AG04449 (cell line): ENCODE data around the gene EEF1G.
A peak's percentile ranks its signal among the peaks of the same experiment; 100 is the strongest.
"Not testable (repeated sequence)": the region's sequence is repeated elsewhere in the genome, so short reads cannot be mapped to it uniquely, and the experiment has no call there.

Experiments
- CTCF ChIA-PET: fragments of 350-600 bp; formaldehyde crosslinking; extraction: SDS; loops from one replicate; lab custom pipeline; 2021; ENCODE audit warnings: antibody characterized with exemption; lab: Yijun Ruan, JAX
- POLR2A ChIA-PET: fragments of 400-600, 350-600 bp; formaldehyde crosslinking; extraction: SDS; loops from one replicate; lab custom pipeline; 2020; ENCODE audit warnings: antibody characterized with exemption, inconsistent platforms; lab: Yijun Ruan, JAX
- DNase-seq: peaks from one replicate; pipeline ENCODE4 v3.0.0-alpha.2; 2010; ENCODE audit warnings: low read depth, low spot score
- H3K4me3 ChIP-seq: 2 replicates; pipeline ENCODE4 v1.5.1; 2011; ENCODE audit warnings: low read depth, mild to moderate bottlenecking, control low read depth, low read length
- TF ChIP-seq, protein P1 (sequence below): IDR thresholded peaks from one replicate; pipeline ENCODE4 v1.5.1; 2011; ENCODE audit warnings: mild to moderate bottlenecking, moderate library complexity, low read length, control low read depth, inconsistent platforms; ENCODE audit not compliant: insufficient read depth; ENCODE audit errors: missing control alignments

The EEF1G gene

DNA sequence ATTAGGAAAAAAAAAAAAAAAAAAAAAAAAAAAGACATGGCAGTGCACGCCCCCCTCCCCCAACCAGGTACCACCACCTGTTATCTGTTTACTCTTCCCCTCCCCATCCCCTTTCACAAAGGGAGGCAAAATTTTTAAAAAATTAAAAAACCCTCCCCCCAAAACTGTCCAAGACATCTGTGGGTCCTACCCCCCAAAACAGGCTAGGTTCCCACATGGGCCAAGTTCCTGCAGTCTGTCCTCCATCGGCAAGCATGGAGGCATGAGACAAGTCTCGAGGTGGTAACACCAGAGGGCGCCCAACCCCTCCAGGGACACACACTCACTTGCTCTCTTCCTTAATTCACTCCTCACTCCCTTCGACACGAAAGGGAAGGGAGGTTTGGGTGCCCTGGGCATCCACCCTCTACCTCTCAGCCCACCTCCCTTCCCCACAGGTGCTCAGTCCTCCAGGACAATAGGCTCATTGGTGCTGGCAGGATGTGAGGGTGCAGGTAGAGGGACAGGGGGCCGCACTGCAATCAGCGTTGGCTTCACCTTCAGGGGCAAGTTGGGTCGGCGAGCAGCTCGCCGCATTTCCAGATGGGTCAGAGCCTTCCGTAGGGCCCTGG lies 19.8 kb upstream of the EEF1G start:
- H3K4me3 ChIP-seq: no peak overlapping the region
- DNase-seq: no peak
- ChIA-PET POLR2A (interaction anchor here (1.2 to 3.1 kb wide), 2 partner anchors 19 to 29 kb away, joined by 5 to 65 read pairs; partner anchors contain the start of genes B3GAT3 and EEF1G), CTCF (interaction anchor here (0.7 to 6.8 kb wide), 16 partner anchors 8 to 198 kb away, joined by 3 to 95 read pairs (median 4); partner anchors contain the start of genes B3GAT3, EEF1G, EML3 and MTA2)
- TF ChIP-seq, protein P1, sequence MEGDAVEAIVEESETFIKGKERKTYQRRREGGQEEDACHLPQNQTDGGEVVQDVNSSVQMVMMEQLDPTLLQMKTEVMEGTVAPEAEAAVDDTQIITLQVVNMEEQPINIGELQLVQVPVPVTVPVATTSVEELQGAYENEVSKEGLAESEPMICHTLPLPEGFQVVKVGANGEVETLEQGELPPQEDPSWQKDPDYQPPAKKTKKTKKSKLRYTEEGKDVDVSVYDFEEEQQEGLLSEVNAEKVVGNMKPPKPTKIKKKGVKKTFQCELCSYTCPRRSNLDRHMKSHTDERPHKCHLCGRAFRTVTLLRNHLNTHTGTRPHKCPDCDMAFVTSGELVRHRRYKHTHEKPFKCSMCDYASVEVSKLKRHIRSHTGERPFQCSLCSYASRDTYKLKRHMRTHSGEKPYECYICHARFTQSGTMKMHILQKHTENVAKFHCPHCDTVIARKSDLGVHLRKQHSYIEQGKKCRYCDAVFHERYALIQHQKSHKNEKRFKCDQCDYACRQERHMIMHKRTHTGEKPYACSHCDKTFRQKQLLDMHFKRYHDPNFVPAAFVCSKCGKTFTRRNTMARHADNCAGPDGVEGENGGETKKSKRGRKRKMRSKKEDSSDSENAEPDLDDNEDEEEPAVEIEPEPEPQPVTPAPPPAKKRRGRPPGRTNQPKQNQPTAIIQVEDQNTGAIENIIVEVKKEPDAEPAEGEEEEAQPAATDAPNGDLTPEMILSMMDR: peak; percentile 82

DNA sequence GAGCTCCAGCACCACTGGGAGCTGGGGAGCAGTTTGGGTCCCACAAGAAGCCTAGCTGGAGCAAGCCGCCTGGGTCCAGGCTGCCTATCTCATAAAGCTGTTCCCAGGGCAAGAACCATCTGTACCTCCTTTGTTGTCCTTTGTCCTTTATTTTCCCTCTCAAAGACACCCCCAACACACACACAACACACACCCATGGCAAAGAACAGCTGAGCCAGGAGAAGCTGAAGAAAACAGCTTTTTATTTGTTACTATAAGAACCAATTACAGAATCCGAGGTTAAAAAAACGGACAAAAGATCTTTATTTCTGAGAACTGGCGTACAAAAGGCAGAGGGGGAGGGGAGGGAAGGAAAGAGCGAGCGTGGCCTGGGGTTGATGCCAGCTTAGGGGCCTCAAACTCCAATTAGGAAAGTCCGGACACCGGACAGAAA lies 19.3 kb upstream of the EEF1G start:
- TF ChIP-seq, protein P1: no peak
- no peak for DNase-seq
- ChIA-PET CTCF (interaction anchor here (1.0 to 6.8 kb wide), 13 partner anchors 9 to 197 kb away, joined by 3 to 95 read pairs (median 7); partner anchors contain the start of genes B3GAT3, EEF1G, EML3 and MTA2), POLR2A (interaction anchor here (1.2 to 3.1 kb wide), 5 partner anchors 8 to 73 kb away, joined by 5 to 65 read pairs (median 33); partner anchors contain the start of genes B3GAT3, C11orf98, CSKMT and EEF1G)
- no peak overlapping the region for H3K4me3 ChIP-seq

DNA sequence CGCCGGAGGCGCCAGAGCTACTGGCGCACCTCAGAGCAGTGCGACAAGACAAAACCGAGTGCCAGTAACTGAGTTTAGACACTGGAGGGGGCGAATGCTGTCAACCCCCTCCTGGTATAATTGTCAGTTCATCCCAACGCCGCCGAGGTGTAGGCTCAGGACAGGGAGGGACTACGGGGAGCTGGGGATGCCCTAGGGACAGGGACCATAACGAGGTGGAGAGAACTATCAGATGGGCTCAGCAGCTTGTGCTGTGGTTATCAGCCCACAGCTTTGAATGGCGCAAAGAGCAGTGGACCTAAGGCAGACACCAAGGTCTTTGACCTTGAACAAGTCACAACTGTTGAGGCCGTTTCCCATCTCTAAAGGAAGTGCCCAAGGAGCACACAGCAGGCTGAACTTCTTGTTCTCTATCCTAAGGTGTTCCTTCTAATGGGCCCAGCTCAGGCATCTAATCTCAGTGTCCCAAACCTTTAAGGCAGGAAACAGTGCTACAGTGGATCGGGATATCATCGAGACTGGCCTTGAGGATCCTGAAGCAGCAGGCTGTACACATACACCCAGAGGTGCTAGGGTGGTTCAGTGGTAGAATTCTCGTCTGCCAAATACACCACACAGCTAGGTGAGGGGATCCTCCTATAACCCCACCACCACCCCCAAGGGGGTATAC lies 18.6 kb upstream of the EEF1G start:
- CTCF ChIA-PET: interaction anchor here (0.7 to 6.8 kb wide), 25 partner anchors 9 to 271 kb away, joined by 3 to 95 read pairs (median 4); partner anchors contain the start of genes B3GAT3, C11orf98, CSKMT and EEF1G
- POLR2A ChIA-PET: interaction anchor here (0.6 to 3.1 kb wide), 30 partner anchors 9 to 280 kb away, joined by 3 to 65 read pairs (median 6); partner anchors contain the start of genes AHNAK, B3GAT3, C11orf98 and CSKMT

DNA sequence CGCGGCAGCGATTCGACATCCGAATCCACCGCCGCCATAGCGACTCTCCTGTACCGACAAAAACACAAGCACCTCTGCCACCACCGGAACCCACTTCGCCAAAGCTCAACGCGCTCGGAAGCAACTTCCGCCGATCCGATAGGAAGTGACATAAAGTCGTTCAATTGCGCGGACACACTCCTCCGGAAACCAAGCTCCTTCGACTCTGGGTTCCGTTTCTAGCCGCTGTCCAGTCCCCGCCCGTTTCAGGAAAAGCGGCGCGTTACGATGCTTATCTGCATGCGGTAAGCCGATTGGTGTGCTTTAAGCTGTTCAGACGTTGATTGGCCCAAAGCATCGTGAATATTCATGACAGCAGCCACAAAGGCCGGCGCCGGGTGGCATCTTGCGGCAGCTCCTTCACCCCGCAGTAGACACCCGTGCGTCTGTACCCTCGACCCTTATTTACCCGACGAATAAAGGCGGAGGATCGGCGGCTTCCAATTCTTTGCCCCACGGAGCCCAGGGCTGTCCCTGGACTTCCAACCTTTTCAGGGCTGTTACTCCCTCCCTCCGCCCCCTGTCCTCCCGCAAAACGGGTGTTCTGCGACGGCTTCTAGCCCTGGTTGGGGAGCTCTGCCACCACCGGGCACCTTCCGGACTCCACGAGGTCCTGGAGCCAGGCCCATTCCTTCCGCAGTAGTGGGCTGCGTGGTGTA lies 17.9 kb upstream of the EEF1G start, which contains the start of gene TUT1:
TUT1 (minus strand) TSS at position 76 of the 698 bp plus-strand sequence; CDS start at position 38, 38 bp downstream.
- TF ChIP-seq, protein P1: no peak

More for the DNA sequence above, 18.6 kb upstream of the EEF1G start:
- no peak for DNase-seq
- TF ChIP-seq, protein P1: no peak
- peak overlapping the region; percentile 66 for H3K4me3 ChIP-seq

DNA sequence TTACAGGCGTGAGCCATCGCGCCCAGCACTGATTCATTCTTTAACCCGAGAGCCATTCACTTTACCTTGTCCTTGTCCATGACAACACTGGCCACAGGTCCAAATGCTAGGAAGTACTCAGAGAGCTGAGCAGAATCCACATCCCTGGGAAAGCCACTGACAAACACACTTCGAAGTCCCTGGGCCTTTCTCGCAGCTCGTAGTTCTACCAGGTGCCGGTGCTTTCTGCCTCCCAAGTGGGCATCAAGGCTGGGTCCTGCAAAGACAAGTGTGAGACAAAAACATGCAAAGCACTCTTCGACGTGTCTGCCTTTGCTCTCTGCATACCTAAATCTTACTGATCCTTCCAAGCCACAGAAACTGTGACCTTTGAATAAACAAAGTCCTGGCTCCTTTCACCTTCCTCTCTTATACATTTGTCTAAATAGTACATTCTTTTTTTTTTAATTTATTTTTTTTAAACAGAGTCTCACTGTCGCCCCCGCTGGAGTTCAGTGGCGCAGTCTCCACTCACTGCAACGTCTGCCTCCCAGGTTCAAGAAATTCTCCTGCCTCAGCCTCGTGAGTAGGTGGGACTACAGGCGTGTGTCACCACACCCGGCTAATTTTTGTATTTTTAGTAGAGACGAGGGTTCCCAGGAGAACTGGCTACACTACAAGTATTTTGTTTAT lies 15.4 kb upstream of the EEF1G start:
- TF ChIP-seq, protein P1: peak; percentile 16
- ChIA-PET POLR2A (interaction anchor here (0.6 kb wide), 1 partner anchor 109 kb away, joined by 3 read pairs; no protein-coding TSS in a partner anchor), CTCF (interaction anchor here (1.1 to 2.5 kb wide), 4 partner anchors 15 to 164 kb away, joined by 4 to 9 read pairs (median 5); partner anchors contain the start of genes B3GAT3 and EEF1G)
- H3K4me3 ChIP-seq: no peak overlapping the region
- no peak for DNase-seq

More for the DNA sequence above, 17.9 kb upstream of the EEF1G start, which contains the start of gene TUT1:
- H3K4me3 ChIP-seq: peak within 1 kb of the TSS; percentile 77
- POLR2A ChIA-PET: interaction anchor here (0.6 to 3.1 kb wide), 38 partner anchors 9 to 290 kb away, joined by 3 to 65 read pairs (median 5); partner anchors contain the start of genes AHNAK, B3GAT3, C11orf98 and CSKMT
- CTCF ChIA-PET: interaction anchor here (0.7 to 6.8 kb wide), 25 partner anchors 10 to 271 kb away, joined by 3 to 95 read pairs (median 4); partner anchors contain the start of genes B3GAT3, C11orf98, CSKMT and EEF1G
- DNase-seq: peak; percentile 97

DNA sequence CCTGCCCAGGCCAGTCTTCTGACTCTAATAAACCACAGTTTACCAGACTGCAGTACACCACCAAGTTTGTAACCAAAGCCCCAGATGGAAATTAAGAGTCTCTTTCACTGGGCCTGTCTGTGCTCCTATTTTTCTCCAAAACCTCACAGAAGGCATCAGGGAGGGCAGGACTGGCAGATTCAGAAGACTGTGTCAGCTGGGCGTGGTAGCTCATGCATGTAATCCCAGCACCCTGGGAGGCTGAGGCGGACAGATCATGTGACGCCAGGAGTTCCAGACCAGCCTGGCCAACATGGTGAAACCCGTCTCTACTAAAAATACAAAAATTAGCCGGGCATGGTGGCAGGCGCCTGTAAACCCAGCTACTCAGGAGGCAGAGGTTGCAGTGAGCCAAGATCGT lies 11.7 kb upstream of the EEF1G start:
- DNase-seq, H3K4me3 ChIP-seq: not testable (repeated sequence)
- ChIA-PET CTCF (interaction anchor here (1.4 to 2.5 kb wide), 2 partner anchors 10 to 191 kb away, joined by 6 to 7 read pairs; no protein-coding TSS in a partner anchor), POLR2A (interaction anchor here (3.1 kb wide), 1 partner anchor 11 kb away, joined by 8 read pairs; the partner anchor contains the start of gene EEF1G)

DNA sequence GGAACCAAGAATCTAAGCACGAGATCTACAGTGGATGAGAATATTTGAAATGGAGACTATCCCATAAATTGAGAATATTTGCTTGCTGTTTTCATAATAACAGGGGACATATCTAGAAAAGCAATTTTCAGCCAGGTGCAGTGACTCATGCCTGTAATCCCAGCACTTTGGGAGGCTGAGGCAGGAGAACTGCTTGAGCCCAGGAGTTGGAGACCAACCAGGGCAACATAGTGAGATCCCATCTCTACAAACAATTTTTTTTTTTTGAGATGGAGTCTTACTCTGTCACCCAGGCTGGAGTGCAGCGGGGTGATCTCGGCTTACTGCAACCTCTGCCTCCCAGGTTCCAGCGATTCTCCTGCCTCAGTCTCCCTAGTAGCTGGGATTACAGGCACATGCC lies 8.0 kb upstream of the EEF1G start:
- ChIA-PET CTCF (interaction anchor here (1.3 to 2.4 kb wide), 2 partner anchors 10 to 13 kb away, joined by 4 to 8 read pairs; partner anchors contain the start of gene TUT1), POLR2A (interaction anchor here (1.1 to 1.6 kb wide), 2 partner anchors 8 to 20 kb away, joined by 3 to 4 read pairs; partner anchors contain the start of genes EEF1G and MTA2)
- not testable (repeated sequence) for DNase-seq, H3K4me3 ChIP-seq
